Measurements from ENCODE around the gene PGAM5. TPM values are rescaled to one million over a fixed set of nuclear protein-coding genes. Genes with fewer than 3 reads are reported as not detected.
"Not testable (repeated sequence)": the region's sequence is repeated elsewhere in the genome, so short reads cannot be mapped to it uniquely, and the experiment has no call there.

Gene PGAM5
- total and polyA plus RNA-seq, 2 of the 13 experiments (the other 11 are each of a cell fraction or from before 2014, with no cell fraction given): 18.0 to 77.9 TPM

GRCh38 chr12:132747896-132748295, 37.3 kb downstream of the PGAM5 start:
- POLR2A ChIA-PET: no interaction called here
- peaks cover 10% of the 10 kb centered on the region for H3K79me2 ChIP-seq (ENCODE audit: insufficient read depth, low read length)
- DNase-seq (ENCODE audit: low spot score): no peak
- no peak overlapping the region for H2AFZ ChIP-seq (ENCODE audit: low read length)
- no peak overlapping the region for H3K4me3 ChIP-seq (replicated peaks in 1 of 3; ENCODE audit: insufficient read depth in 1 of 3, low read depth in 2 of 3, low read length in 3 of 3)
- no peak overlapping the region for H3K9ac ChIP-seq (ENCODE audit: insufficient read depth, low read depth, low read length)
- no TSS peak for BruUV-seq (replicated peaks)
- H3K4me1 ChIP-seq (ENCODE audit: insufficient read depth, low read length): no peaks in the 10 kb centered on the region
- TF ChIP-seq KLF15 (CRISPR knock-in tag; IDR thresholded peaks at IDR 0.05; ENCODE audit: borderline replicate concordance) (no peak), CREBL2 (CRISPR knock-in tag; IDR thresholded peaks at IDR 0.05; ENCODE audit: borderline replicate concordance) (no peak), MTF2 (CRISPR knock-in tag; IDR thresholded peaks at IDR 0.05; ENCODE audit: borderline replicate concordance) (no peak), ZKSCAN1 (IDR thresholded peaks at IDR 0.05; ENCODE audit: low read length) (no peak), NAIF1 (CRISPR knock-in tag; IDR thresholded peaks at IDR 0.05; ENCODE audit: borderline replicate concordance) (no peak), FOXM1 (CRISPR knock-in tag; IDR thresholded peaks at IDR 0.05) (no peak)
- ATAC-seq: no peak
- no peak for FAIRE-seq
- H3K27ac ChIP-seq (ENCODE audit: extremely low read length, insufficient read depth, low read length): no peak overlapping the region
- H4K20me1 ChIP-seq (ENCODE audit: insufficient read depth, low read length): no peaks in the 10 kb centered on the region
- in situ Hi-C loops (cut with HindIII; ENCODE audit: extremely low pct_ligation_motif_present, low pct_unique_long_range_greater_than_20kb) (no loop called here), intact Hi-C loops (cut with micrococcal nuclease; ENCODE audit: unreplicated experiment) (no loop called here)
- no peaks in the 10 kb centered on the region for H3K9me3 ChIP-seq (ENCODE audit: low read length)
- H3K4me2 ChIP-seq (ENCODE audit: low read depth, low read length): no peak overlapping the region
- H3K27me3 ChIP-seq (ENCODE audit: control insufficient read depth in 1 of 2, insufficient read depth in 2 of 2, low read length in 2 of 2): no peaks in the 10 kb centered on the region
- whole genome bisulfite sequencing (ENCODE audit: low lambda C conversion rate): 99% methylated on average over 12 of the region's 22 CpGs
- peaks cover 44 to 72% of the 10 kb centered on the region in 2 experiments for H3K36me3 ChIP-seq (replicated peaks in 1 of 2; ENCODE audit: control insufficient read depth in 1 of 2, insufficient read depth in 2 of 2, low read length in 2 of 2)
- CTCF ChIA-PET (ENCODE audit: low intra/inter-chr PET ratio, low total read pairs): no interaction called here

- H3K4me2 ChIP-seq (ENCODE audit: low read depth, low read length): no peak overlapping the region
- H3K4me3 ChIP-seq (replicated peaks in 1 of 3; ENCODE audit: insufficient read depth in 1 of 3, low read depth in 2 of 3, low read length in 3 of 3): no peak overlapping the region
- H3K9ac ChIP-seq (ENCODE audit: insufficient read depth, low read depth, low read length): no peak overlapping the region
- intact Hi-C loops (cut with micrococcal nuclease; ENCODE audit: unreplicated experiment): no loop called here
- H3K27me3 ChIP-seq (ENCODE audit: control insufficient read depth in 1 of 2, insufficient read depth in 2 of 2, low read length in 2 of 2): no peaks in the 10 kb centered on the region
- FAIRE-seq (no peak), ATAC-seq (no peak), DNase-seq (ENCODE audit: low spot score) (no peak)
- peaks cover 44 to 73% of the 10 kb centered on the region in 2 experiments for H3K36me3 ChIP-seq (replicated peaks in 1 of 2; ENCODE audit: control insufficient read depth in 1 of 2, insufficient read depth in 2 of 2, low read length in 2 of 2)
- ChIA-PET POLR2A (no interaction called here), CTCF (ENCODE audit: low intra/inter-chr PET ratio, low total read pairs) (no interaction called here)
- no peak overlapping the region for H2AFZ ChIP-seq (ENCODE audit: low read length)
- in situ Hi-C loops (cut with HindIII; ENCODE audit: extremely low pct_ligation_motif_present, low pct_unique_long_range_greater_than_20kb): no loop called here
- 93% methylated on average over 9 of the region's 10 CpGs for WGBS (ENCODE audit: low lambda C conversion rate)
- peaks cover 10% of the 10 kb centered on the region for H3K79me2 ChIP-seq (ENCODE audit: insufficient read depth, low read length)
- TF ChIP-seq AGO2 (optimal IDR thresholded peaks at IDR 0.05; ENCODE audit: low read depth, low read length): peak; percentile 44
- TF ChIP-seq MEIS2 (CRISPR knock-in tag; IDR thresholded peaks at IDR 0.05): no peak
- BruUV-seq (replicated peaks): no TSS peak
- H3K27ac ChIP-seq (ENCODE audit: extremely low read length, insufficient read depth, low read length): no peak overlapping the region
- H3K4me1 ChIP-seq (ENCODE audit: insufficient read depth, low read length): no peaks in the 10 kb centered on the region
- no peaks in the 10 kb centered on the region for H4K20me1 ChIP-seq (ENCODE audit: insufficient read depth, low read length)
- H3K9me3 ChIP-seq (ENCODE audit: low read length): no peaks in the 10 kb centered on the region
Measured at GRCh38 chr12:132748319-132748718, 37.7 kb downstream of the PGAM5 start.

GRCh38 chr12:132753670-132754069, 43.0 kb downstream of the PGAM5 start:
- BruUV-seq (replicated peaks); POLR2A ChIA-PET: not testable (repeated sequence)
- H3K4me1 ChIP-seq (ENCODE audit: insufficient read depth, low read length): peaks cover 18% of the 10 kb centered on the region

More at GRCh38 chr12:132753670-132754069, 43.0 kb downstream of the PGAM5 start:
- H3K9ac ChIP-seq (ENCODE audit: insufficient read depth, low read depth, low read length); H3K4me3 ChIP-seq (replicated peaks in 1 of 3; ENCODE audit: insufficient read depth in 1 of 3, low read depth in 2 of 3, low read length in 3 of 3); H3K4me2 ChIP-seq (ENCODE audit: low read depth, low read length); FAIRE-seq; H4K20me1 ChIP-seq (ENCODE audit: insufficient read depth, low read length); ATAC-seq; H2AFZ ChIP-seq (ENCODE audit: low read length); H3K9me3 ChIP-seq (ENCODE audit: low read length); H3K27me3 ChIP-seq (ENCODE audit: control insufficient read depth in 1 of 2, insufficient read depth in 2 of 2, low read length in 2 of 2); in situ Hi-C loops (cut with HindIII; ENCODE audit: extremely low pct_ligation_motif_present, low pct_unique_long_range_greater_than_20kb); CTCF ChIA-PET (ENCODE audit: low intra/inter-chr PET ratio, low total read pairs); DNase-seq (ENCODE audit: low spot score); intact Hi-C loops (cut with micrococcal nuclease; ENCODE audit: unreplicated experiment); H3K27ac ChIP-seq (ENCODE audit: extremely low read length, insufficient read depth, low read length): not testable (repeated sequence)
- peaks cover 20% of the 10 kb centered on the region for H3K79me2 ChIP-seq (ENCODE audit: insufficient read depth, low read length)
- H3K36me3 ChIP-seq (replicated peaks in 1 of 2; ENCODE audit: control insufficient read depth in 1 of 2, insufficient read depth in 2 of 2, low read length in 2 of 2): peaks cover 16 to 51% of the 10 kb centered on the region in 2 experiments
- WGBS (ENCODE audit: low lambda C conversion rate): 98% methylated on average over 7 of the region's 7 CpGs
